Measurements from ENCODE around the gene NGLY1.

DNA sequence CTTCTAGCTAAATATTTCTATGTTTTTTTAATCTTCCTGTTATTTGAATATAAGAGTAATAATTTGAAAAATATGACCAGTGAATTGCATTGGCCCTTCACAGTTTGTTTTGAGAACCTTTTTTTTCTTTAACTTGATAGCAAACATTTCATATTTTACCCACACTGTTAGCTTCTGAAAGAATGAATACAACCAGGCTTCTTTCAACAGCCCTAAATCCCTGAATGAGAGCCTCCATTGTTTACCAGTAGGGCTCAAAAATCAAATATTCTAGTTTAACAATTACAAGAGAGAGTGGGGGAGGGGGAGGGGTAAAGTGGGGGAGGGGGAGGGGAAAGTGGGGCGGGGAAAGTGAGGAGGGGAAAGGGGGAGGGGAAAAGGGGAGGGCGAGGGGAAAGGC is 104.1 kb downstream of the NGLY1 start:
- TF ChIP-seq, protein P1, sequence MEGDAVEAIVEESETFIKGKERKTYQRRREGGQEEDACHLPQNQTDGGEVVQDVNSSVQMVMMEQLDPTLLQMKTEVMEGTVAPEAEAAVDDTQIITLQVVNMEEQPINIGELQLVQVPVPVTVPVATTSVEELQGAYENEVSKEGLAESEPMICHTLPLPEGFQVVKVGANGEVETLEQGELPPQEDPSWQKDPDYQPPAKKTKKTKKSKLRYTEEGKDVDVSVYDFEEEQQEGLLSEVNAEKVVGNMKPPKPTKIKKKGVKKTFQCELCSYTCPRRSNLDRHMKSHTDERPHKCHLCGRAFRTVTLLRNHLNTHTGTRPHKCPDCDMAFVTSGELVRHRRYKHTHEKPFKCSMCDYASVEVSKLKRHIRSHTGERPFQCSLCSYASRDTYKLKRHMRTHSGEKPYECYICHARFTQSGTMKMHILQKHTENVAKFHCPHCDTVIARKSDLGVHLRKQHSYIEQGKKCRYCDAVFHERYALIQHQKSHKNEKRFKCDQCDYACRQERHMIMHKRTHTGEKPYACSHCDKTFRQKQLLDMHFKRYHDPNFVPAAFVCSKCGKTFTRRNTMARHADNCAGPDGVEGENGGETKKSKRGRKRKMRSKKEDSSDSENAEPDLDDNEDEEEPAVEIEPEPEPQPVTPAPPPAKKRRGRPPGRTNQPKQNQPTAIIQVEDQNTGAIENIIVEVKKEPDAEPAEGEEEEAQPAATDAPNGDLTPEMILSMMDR (IDR thresholded peaks at IDR 0.05): no peak
- no peak for TF ChIP-seq ZFX (IDR thresholded peaks at IDR 0.05; ENCODE audit: borderline replicate concordance)
